HG02588 (cell line): Measurements from ENCODE around the gene TPGS1.

Source experiments
- ATAC-seq: cut with Tn5 transposase; IDR thresholded peaks from one replicate; pipeline ENCODE4 v1.9.1; 2021; ENCODE audit warnings: mild to moderate bottlenecking, moderate library complexity; ENCODE audit not compliant: unreplicated experiment

TPGS1 gene

GRCh38 chr19:495081-495401 lies 12.3 kb upstream of the TPGS1 start:
- ATAC-seq, result no peak

- ATAC-seq, result no peak
Measured at GRCh38 chr19:495402-496111, 11.7 kb upstream of the TPGS1 start.

- ATAC-seq, result no peak
Measured at GRCh38 chr19:496112-496665, 11.1 kb upstream of the TPGS1 start, which contains the start of gene MADCAM1. Gene MADCAM1, plus strand, starts transcription at chr19:496486. Its CDS starts 14 bp downstream, at chr19:496500.

GRCh38 chr19:496986-497385 lies 10.3 kb upstream of the TPGS1 start:
- no peak for ATAC-seq

- ATAC-seq, result no peak
Measured at GRCh38 chr19:497491-497868, 9.8 kb upstream of the TPGS1 start.

- ATAC-seq, result no peak
Measured at GRCh38 chr19:497869-498510, 9.3 kb upstream of the TPGS1 start.

GRCh38 chr19:498511-498891 lies 8.8 kb upstream of the TPGS1 start:
- ATAC-seq, result no peak

GRCh38 chr19:498977-499623 lies 8.2 kb upstream of the TPGS1 start:
- no peak for ATAC-seq

- ATAC-seq, result no peak
Measured at GRCh38 chr19:501646-502045, 5.7 kb upstream of the TPGS1 start.

- no peak for ATAC-seq
Measured at GRCh38 chr19:504616-505015, 2.7 kb upstream of the TPGS1 start.

GRCh38 chr19:506404-507285 lies 652 bp upstream of the TPGS1 start:
- ATAC-seq, result peak; percentile 60

GRCh38 chr19:508204-509150 lies 1.2 kb downstream of the TPGS1 start:
- no peak for ATAC-seq

GRCh38 chr19:510606-511100 lies 3.4 kb downstream of the TPGS1 start:
- no peak for ATAC-seq

GRCh38 chr19:511101-511851 lies 4.0 kb downstream of the TPGS1 start:
- ATAC-seq, result no peak

- ATAC-seq, result no peak
Measured at GRCh38 chr19:512547-513365, 5.5 kb downstream of the TPGS1 start.

GRCh38 chr19:513368-514165 lies 6.3 kb downstream of the TPGS1 start:
- ATAC-seq, result no peak

GRCh38 chr19:514166-514663 lies 6.9 kb downstream of the TPGS1 start:
- ATAC-seq, result no peak
